HG03571 (cell line): ENCODE results near the gene GPX6.
"Not testable (repeated sequence)": the region's sequence is repeated elsewhere in the genome, so short reads cannot be mapped to it uniquely, and the experiment has no call there.

ENCODE experiments used
- ATAC-seq: cut with Tn5 transposase; IDR thresholded peaks from one replicate; pipeline ENCODE4 v1.9.1; 2021; ENCODE audit not compliant: unreplicated experiment

Gene GPX6

GRCh38 chr6:28525496-28526039 lies 10.0 kb upstream of the GPX6 start, which contains the start of gene GPX5:
GPX5 (plus strand) TSS chr6:28525881; CDS start chr6:28526014, 133 bp downstream.
- ATAC-seq = no peak

- no peak for ATAC-seq
Observed at GRCh38 chr6:28523241-28523622, 7.6 kb upstream of the GPX6 start.

GRCh38 chr6:28522594-28523240 lies 7.1 kb upstream of the GPX6 start:
- no peak for ATAC-seq

DNA sequence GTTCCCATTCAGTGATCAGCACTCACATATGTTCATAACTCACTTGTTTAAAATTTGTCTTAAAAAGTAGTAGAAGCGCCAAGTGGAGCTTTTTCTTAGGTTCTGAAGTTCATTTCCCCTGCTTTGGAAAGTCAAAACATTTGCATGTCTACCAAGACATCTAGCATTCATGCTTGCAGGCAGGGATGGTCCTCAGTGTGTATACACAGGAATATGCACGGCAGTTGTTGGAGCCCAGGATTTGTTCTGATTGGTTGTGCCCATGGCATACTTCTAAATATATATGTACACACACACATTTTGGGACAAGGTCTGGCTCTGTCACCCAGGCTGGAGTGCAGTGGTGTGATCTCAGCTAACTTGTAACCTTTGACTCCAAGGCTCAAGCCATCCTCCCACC lies 2.4 kb upstream of the GPX6 start:
- no peak for ATAC-seq

- ATAC-seq = not testable (repeated sequence)
Observed at GRCh38 chr6:28512387-28512786, 3.2 kb downstream of the GPX6 start.

DNA sequence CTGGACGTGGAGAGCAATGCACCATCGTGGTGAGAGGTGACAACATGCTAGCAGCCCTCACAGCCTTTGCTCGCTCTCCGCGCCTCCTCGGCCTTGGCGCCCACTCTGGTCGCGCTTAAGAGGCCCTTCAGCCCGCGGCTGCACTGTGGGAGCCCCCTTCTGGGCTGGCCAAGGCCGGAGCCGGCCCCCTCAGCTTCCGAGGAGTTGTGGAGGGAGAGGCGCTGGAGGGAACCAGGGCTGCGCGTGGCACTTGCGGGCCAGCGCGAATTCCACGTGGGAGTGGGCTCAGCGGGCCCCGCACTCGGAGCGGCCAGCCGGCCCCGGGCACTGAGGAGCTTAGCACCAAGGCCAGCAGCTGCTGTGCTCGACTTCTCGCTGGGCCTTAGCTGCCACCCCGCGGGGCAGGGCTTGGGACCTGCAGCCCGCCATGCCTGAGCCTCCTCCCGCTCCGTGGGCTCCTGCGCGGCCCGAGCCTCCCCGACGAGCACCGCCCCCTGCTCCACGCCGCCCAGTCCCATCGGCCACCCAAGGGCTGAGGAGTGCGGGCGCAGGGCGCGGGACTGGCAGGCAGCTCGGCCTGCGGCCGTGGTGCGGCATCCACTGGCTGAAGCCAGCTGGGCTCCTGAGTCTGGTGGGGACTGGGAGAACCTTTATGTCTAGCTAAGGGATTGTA lies 3.8 kb downstream of the GPX6 start:
- ATAC-seq = no peak

GRCh38 chr6:28506807-28507475 lies 8.7 kb downstream of the GPX6 start:
- ATAC-seq = no peak

DNA sequence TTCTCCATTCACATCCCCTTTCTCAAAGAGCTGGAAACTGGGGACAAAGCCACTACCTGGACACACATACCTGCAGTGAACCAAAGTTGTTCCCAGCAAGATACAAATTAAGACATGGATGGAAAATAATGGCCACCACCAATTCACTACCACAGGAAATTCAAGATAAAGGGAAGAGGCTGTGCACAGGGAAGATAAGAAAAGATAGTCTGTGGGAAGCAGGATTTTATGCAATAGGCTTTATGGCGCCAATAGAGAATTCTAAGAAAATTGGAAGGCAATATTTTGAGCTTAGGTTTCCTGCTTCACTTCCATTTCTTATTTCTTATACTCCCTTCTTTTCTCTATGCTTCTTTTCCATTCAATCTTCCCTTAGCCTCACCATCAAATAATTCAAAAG lies 9.9 kb downstream of the GPX6 start:
- ATAC-seq = no peak

DNA sequence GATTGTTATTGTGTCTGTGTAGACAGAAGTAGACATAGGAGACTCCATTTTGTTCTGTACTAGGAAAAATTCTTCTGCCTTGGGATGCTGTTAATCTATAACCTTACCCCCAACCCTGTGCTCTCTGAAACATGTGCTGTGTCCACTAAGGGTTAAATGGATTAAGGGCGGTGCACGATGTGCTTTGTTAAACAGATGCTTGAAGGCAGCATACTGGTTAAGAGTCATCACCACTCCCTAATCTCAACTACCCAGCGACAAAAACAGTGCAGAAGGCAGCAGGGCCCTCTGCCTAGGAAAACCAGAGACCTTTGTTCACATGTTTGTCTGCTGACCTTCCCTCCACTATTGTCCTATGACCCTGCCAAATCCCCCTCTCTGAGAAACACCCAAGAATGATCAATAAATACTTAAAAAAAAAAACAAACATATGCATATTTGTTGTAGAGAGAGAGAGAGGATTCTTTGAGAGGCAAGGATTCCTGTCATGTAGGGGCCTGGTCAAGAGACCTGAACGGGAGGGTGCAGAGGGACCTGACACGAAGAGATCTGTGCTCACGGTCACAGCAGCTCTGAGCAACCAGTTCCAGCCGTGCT lies 12.8 kb downstream of the GPX6 start:
- ATAC-seq = not testable (repeated sequence)

GRCh38 chr6:28502136-28502535 lies 13.5 kb downstream of the GPX6 start:
- ATAC-seq = not testable (repeated sequence)

- no peak for ATAC-seq
Observed at GRCh38 chr6:28501259-28501658, 14.3 kb downstream of the GPX6 start.

GRCh38 chr6:28497893-28498292 lies 17.7 kb downstream of the GPX6 start:
- ATAC-seq = no peak

DNA sequence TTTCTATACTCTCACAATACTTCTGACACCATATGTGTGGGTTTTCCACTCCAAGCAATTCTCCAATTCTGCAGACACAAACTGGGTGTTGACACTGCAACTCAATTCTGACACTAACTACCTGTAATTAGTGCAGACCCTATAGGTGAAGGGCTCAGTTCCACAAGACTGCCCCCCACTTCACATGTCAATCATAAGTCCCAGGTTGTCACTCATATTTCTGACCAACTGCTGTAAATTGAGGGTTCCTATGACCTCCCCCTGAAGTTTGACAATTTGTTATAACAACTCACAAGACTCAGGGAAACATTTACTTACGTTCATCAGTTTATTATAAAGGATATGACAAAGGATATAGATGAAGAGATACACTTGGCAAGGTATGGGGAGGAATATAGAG lies 18.3 kb downstream of the GPX6 start:
- ATAC-seq = no peak

DNA sequence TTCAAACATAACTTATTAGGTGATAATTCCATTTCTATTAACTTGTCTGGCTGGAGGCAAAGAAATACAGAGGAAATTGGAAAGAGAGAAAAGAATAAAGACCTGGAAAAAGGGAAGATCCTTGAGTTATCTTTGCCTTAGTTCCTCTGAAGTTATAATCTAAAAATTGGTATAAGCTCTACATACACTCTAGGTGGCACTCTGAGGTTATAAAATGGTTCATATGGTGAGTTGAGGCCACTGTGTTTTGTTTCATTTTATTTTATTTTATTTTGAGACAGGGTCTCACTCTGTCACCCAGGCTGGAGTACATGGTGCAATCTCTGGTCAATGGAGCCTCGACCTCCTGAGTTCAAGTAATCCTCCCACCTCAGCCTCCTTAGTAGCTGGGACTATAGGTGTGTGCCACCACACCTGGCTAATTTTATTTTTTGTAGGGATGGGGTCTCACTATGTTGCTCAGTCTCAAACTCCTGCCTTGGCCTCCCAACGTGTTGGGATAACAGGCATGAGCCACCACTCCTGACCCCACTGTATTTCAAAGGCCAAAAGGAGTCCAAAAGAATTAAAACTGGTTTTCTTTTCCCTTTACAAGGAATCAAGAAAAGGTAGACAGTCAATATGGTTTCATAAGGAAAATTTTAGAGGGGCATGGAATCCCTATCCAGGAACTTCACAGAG lies 19.4 kb downstream of the GPX6 start:
- ATAC-seq = no peak

GRCh38 chr6:28491984-28492317 lies 23.6 kb downstream of the GPX6 start:
- ATAC-seq = no peak

DNA sequence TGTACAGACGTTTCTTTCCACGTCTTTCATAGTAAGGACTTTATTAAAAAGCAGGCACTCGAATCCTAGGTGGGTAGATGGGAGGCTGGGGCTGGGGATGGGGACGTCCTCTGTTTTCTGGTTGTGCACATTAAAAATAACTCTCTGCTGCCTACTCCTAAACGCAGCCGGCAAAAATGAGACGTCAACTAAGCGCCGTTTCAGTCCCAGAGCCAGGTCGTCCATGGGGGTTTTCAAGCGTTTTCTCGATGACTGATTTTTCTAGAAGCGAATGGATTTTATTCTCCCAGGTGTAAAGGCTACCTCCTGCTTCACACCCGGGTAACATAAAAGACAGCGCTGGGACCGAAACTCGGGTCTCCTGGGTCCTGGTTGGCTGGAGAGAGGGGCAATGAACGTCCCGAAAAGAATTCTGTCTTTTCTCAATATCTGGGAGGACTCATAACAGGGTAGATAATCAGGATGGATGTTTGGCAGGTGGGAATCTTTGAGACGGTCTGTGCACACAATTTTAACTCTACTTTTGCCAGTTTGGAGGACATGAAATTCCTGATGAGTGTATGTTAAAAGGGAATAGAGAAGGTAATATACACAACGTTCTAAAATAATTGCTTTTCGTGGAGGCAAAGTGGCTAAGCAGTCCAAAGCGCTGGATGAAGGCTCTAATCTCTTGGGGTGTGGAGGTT lies 25.2 kb downstream of the GPX6 start:
- ATAC-seq = peak; percentile 18

GRCh38 chr6:28489366-28490204 lies 26.0 kb downstream of the GPX6 start:
- peak; percentile 41 for ATAC-seq

GRCh38 chr6:28488916-28489365 lies 26.7 kb downstream of the GPX6 start:
- no peak for ATAC-seq

- no peak for ATAC-seq
Observed at GRCh38 chr6:28486988-28487742, 28.4 kb downstream of the GPX6 start.
